ENCODE results near the gene PHKB.

DNA sequence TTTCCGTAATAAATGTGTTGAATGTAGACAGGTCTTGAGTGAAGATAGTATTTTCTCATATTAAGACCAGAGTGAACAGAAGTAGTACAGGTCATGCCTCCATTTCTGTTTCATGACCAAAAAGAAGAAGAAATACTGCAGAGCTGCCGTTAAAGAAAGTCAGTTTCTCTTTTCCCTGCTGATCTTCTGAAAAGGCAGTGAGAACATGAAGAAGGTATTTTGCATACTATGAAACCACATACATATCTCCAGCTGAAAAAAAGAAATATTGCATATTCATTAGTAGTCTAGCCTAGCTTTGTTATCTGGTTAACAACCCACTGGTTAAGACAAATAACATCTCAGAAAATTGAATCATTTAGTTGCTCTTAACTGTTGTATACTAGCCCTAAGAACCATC is 138.4 kb downstream of the PHKB start:
- TF ChIP-seq, protein P1, sequence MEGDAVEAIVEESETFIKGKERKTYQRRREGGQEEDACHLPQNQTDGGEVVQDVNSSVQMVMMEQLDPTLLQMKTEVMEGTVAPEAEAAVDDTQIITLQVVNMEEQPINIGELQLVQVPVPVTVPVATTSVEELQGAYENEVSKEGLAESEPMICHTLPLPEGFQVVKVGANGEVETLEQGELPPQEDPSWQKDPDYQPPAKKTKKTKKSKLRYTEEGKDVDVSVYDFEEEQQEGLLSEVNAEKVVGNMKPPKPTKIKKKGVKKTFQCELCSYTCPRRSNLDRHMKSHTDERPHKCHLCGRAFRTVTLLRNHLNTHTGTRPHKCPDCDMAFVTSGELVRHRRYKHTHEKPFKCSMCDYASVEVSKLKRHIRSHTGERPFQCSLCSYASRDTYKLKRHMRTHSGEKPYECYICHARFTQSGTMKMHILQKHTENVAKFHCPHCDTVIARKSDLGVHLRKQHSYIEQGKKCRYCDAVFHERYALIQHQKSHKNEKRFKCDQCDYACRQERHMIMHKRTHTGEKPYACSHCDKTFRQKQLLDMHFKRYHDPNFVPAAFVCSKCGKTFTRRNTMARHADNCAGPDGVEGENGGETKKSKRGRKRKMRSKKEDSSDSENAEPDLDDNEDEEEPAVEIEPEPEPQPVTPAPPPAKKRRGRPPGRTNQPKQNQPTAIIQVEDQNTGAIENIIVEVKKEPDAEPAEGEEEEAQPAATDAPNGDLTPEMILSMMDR (conservative IDR thresholded peaks at IDR 0.05 in 1 of 2, IDR thresholded peaks at IDR 0.05 in 1 of 2; ENCODE audit: extremely low read depth in 1 of 2, insufficient read depth in 1 of 2, low read depth in 1 of 2, low read length in 2 of 2), result no peak
- TF ChIP-seq EZH2 (IDR thresholded peaks at IDR 0.05; ENCODE audit: borderline replicate concordance, low read length), result no peak

Data from mammary epithelial cell (primary cell).